HUES6 (cell line): ENCODE data around the gene NEUROG2.
"Not testable (repeated sequence)": the region's sequence is repeated elsewhere in the genome, so short reads cannot be mapped to it uniquely, and the experiment has no call there.

Experiments used
- H3K27ac ChIP-seq: 2 replicates; pipeline ENCODE4 v1.7.0; 2013; ENCODE audit warnings: low read depth, mild to moderate bottlenecking, low read length, inconsistent platforms
- H3K27me3 ChIP-seq: 2 replicates; pipeline ENCODE4 v1.6.1; 2013; ENCODE audit warnings: low read length; ENCODE audit not compliant: control insufficient read depth, insufficient read depth
- H3K36me3 ChIP-seq: 2 replicates; pipeline ENCODE4 v1.6.1; 2013; ENCODE audit warnings: low read length; ENCODE audit not compliant: control insufficient read depth, insufficient read depth
- H3K4me1 ChIP-seq: 2 replicates; pipeline ENCODE4 v1.6.1; 2013; ENCODE audit warnings: low read length; ENCODE audit not compliant: control insufficient read depth, insufficient read depth
- H3K4me3 ChIP-seq: 2 replicates; pipeline ENCODE4 v1.5.1; 2013; ENCODE audit warnings: low read depth, low read length
- H3K9ac ChIP-seq: one replicate; pipeline ENCODE4 v1.6.1; 2013; ENCODE audit warnings: mild to moderate bottlenecking, low read length
- H3K9me3 ChIP-seq: 2 replicates; pipeline ENCODE4 v1.6.1; 2013; ENCODE audit warnings: low read depth, low read length; ENCODE audit not compliant: control insufficient read depth, insufficient read depth

Gene NEUROG2

GRCh38 chr4:112545346-112545745 lies 29.4 kb upstream of the NEUROG2 start:
- Histone ChIP-seq H3K4me1 (no peaks in the 10 kb centered on the region), H3K4me3 (no peak overlapping the region), H3K36me3 (peaks cover 20% of the 10 kb centered on the region), H3K9ac (no peak overlapping the region), H3K9me3 (no peaks in the 10 kb centered on the region), H3K27me3 (no peaks in the 10 kb centered on the region), H3K27ac (no peak overlapping the region)

DNA sequence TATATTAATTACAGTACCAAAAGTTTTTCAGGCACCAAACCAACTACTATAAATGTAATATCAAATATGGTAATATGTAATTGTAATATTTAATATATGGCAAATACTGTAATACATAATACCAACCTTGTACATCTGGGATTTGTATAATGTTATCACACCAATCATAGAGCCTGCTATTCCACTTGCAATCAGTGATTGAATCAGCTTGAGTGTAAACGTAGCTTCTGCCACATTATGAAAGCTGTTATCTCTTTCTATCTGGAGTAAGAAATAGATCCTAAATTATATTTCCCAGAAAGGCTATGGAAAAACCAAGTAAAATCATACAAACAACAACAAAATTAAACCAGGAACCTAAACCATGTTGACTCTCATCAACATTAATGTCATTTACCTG lies 24.7 kb upstream of the NEUROG2 start:
- H3K27ac ChIP-seq = no peak overlapping the region
- no peak overlapping the region for H3K4me3 ChIP-seq
- no peaks in the 10 kb centered on the region for H3K4me1 ChIP-seq
- H3K36me3 ChIP-seq = peaks cover 12% of the 10 kb centered on the region
- no peaks in the 10 kb centered on the region for H3K27me3 ChIP-seq
- H3K9ac ChIP-seq = no peak overlapping the region
- H3K9me3 ChIP-seq = no peaks in the 10 kb centered on the region

DNA sequence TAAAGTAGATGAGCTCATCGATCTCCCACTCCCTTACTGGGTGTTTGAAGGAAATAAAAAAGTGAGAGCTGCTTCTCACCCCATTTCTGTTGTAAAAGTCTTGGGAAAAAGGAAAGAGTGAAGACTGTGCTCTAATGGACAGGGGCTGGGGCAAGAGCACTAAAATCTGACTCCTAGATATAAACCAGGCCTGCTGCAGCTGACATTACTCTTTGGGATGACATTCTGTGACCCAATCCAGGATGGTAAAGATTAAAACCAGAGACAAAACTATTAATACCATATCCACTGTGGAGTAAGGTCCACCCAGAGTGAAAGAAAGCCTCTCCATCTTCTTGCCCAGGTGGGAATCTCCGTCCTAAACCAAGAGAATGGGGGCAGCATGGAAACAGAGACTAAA lies 20.1 kb upstream of the NEUROG2 start:
- no peak overlapping the region for H3K9ac ChIP-seq
- H3K4me3 ChIP-seq = no peak overlapping the region
- no peaks in the 10 kb centered on the region for H3K4me1 ChIP-seq
- peaks cover 9% of the 10 kb centered on the region for H3K36me3 ChIP-seq
- no peak overlapping the region for H3K27ac ChIP-seq
- H3K27me3 ChIP-seq = no peaks in the 10 kb centered on the region
- H3K9me3 ChIP-seq = no peaks in the 10 kb centered on the region

DNA sequence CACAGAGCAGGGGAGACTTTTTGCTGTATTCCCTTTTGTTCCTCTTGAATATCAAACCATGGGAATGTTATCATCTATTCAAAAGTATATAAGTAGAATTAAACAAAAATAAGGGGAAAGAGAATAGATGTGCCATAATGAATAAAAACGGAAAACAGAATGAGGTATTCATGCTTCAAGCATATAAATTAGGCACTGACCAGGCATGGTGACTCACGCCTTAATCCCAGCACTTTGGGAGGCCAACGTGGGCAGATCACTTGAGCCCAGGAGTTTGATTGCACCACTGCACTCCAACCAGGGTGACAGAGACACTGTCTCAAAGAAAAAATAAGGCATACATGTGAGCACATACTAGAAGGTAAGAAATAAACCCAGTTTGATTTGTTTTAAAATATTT lies 16.3 kb upstream of the NEUROG2 start:
- H3K9ac ChIP-seq = no peak overlapping the region
- no peaks in the 10 kb centered on the region for H3K27me3 ChIP-seq
- H3K27ac ChIP-seq = no peak overlapping the region
- no peak overlapping the region for H3K4me3 ChIP-seq
- no peaks in the 10 kb centered on the region for H3K36me3 ChIP-seq
- H3K4me1 ChIP-seq = no peaks in the 10 kb centered on the region
- H3K9me3 ChIP-seq = no peaks in the 10 kb centered on the region

DNA sequence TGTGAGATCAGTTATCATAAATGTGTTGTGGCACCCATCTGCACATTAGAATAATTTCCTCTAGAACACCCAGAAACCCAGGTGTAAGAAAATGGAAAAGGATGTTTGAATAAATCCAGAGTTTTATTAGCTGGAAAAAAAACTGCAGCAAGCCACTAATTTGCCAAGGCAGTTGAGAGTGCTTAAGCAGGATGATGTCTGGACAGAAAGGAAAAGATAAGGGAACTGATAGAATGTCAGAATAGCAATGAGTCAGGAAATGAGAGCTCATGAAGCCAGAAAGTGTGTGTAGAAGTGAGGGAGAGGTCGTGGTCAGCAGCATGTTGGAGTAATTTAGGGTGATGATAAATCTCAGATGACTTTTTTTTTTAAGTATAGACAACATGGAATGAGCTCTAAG lies 15.2 kb upstream of the NEUROG2 start:
- H3K9ac ChIP-seq = no peak overlapping the region
- H3K27me3 ChIP-seq = peaks cover under 1% of the 10 kb centered on the region
- H3K4me1 ChIP-seq = no peaks in the 10 kb centered on the region
- no peaks in the 10 kb centered on the region for H3K9me3 ChIP-seq
- no peak overlapping the region for H3K27ac ChIP-seq
- H3K36me3 ChIP-seq = no peaks in the 10 kb centered on the region
- H3K4me3 ChIP-seq = no peak overlapping the region

- peaks cover 18% of the 10 kb centered on the region for H3K4me1 ChIP-seq
- H3K36me3 ChIP-seq = no peaks in the 10 kb centered on the region
- no peaks in the 10 kb centered on the region for H3K9me3 ChIP-seq
- H3K27ac ChIP-seq = no peak overlapping the region
- H3K27me3 ChIP-seq = peaks cover 51% of the 10 kb centered on the region
- no peak overlapping the region for H3K4me3 ChIP-seq
- H3K9ac ChIP-seq = no peak overlapping the region
Measured at GRCh38 chr4:112526061-112526460, 10.1 kb upstream of the NEUROG2 start.

- Histone ChIP-seq H3K4me3 (peak overlapping the region; percentile 66), H3K27ac (no peak overlapping the region), H3K9ac (no peak overlapping the region), H3K36me3 (no peaks in the 10 kb centered on the region), H3K9me3 (no peaks in the 10 kb centered on the region), H3K4me1 (peaks cover 25% of the 10 kb centered on the region), H3K27me3 (peaks cover 72% of the 10 kb centered on the region)
Measured at GRCh38 chr4:112523764-112524505, 8.0 kb upstream of the NEUROG2 start.

DNA sequence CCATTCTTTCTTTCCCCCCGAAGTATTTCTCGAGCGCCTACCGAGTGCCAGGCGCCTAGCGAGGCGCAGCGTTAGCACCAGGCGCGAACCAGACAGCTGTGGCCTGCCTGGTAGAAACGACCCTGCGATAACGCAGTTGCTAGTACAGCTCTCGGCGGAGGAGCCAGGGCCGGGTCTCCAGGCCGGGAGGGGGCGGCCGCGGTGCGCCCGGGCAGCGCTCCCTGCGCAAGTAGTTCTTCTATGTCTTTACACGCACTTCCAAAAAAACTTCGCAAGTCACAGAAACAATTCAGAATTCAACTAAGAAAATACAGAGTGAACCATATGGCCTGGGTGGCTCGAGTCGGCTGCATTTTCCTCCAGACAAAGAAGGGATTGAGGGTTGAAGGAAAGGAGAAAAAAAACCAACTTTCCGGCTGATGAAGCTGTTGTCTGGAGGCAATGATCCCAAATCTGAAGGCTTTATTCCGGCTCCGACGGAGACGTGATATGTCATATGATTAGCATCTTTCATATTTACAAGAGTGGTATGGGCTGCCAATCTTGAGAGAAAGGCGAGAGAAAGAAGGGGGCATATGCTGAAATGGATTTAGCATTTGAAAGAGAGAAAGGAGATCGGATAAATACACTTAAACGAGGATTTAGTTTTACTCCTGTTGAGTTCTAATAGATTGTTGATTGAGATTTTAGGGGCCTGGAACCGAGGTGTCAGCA lies 7.2 kb upstream of the NEUROG2 start:
- Histone ChIP-seq H3K27ac (no peak overlapping the region), H3K9me3 (no peaks in the 10 kb centered on the region), H3K4me1 (peaks cover 25% of the 10 kb centered on the region), H3K36me3 (no peaks in the 10 kb centered on the region), H3K4me3 (peak overlapping the region; percentile 66), H3K27me3 (peaks cover 80% of the 10 kb centered on the region), H3K9ac (no peak overlapping the region)

- H3K36me3 ChIP-seq, H3K27ac ChIP-seq, H3K9me3 ChIP-seq, H3K9ac ChIP-seq: not testable (repeated sequence)
- peaks cover 27% of the 10 kb centered on the region for H3K4me1 ChIP-seq
- H3K27me3 ChIP-seq = peaks cover 87% of the 10 kb centered on the region
- H3K4me3 ChIP-seq = peak overlapping the region; percentile 66
Measured at GRCh38 chr4:112522431-112522830, 6.5 kb upstream of the NEUROG2 start.

GRCh38 chr4:112521123-112522023 lies 5.4 kb upstream of the NEUROG2 start:
- Histone ChIP-seq H3K36me3 (no peaks in the 10 kb centered on the region), H3K4me1 (peaks cover 34% of the 10 kb centered on the region), H3K27me3 (peaks cover 98% of the 10 kb centered on the region), H3K9ac (no peak overlapping the region), H3K9me3 (no peaks in the 10 kb centered on the region), H3K27ac (no peak overlapping the region), H3K4me3 (peak overlapping the region; percentile 57)
